Trophoblast cell (in vitro differentiated cells and primary cell): ENCODE results near the gene SEMA3C.

Experiments used
- DNase-seq, 2 donors: peaks; one replicate each; pipeline ENCODE4 v3.0.0-alpha.2; 2016
- H2AFZ ChIP-seq: 2 replicates; pipeline ENCODE4 v1.6.1; 2013; ENCODE audit warnings: low read length, moderate library complexity, mild to moderate bottlenecking; ENCODE audit not compliant: insufficient read depth, poor library complexity
- H2AK5ac ChIP-seq: 2 replicates; pipeline ENCODE4 v1.6.1; 2013; ENCODE audit warnings: mild to moderate bottlenecking, low read length
- H2BK120ac ChIP-seq: 2 replicates; pipeline ENCODE4 v1.6.1; 2013; ENCODE audit warnings: low read length, mild to moderate bottlenecking, moderate library complexity; ENCODE audit not compliant: insufficient read depth, poor library complexity
- H2BK12ac ChIP-seq: 2 replicates; pipeline ENCODE4 v1.6.1; 2013; ENCODE audit warnings: mild to moderate bottlenecking, low read length, moderate library complexity
- H2BK5ac ChIP-seq: 2 replicates; pipeline ENCODE4 v1.6.1; 2013; ENCODE audit warnings: low read length, low read depth, moderate library complexity, mild to moderate bottlenecking; ENCODE audit not compliant: poor library complexity
- H3K14ac ChIP-seq: 2 replicates; pipeline ENCODE4 v1.6.1; 2013; ENCODE audit warnings: mild to moderate bottlenecking, low read length
- H3K18ac ChIP-seq: 2 replicates; pipeline ENCODE4 v1.6.1; 2013; ENCODE audit warnings: mild to moderate bottlenecking, low read length
- H3K23ac ChIP-seq: 2 replicates; pipeline ENCODE4 v1.6.1; 2013; ENCODE audit warnings: low read length
- H3K27ac ChIP-seq: 2 replicates; pipeline ENCODE4 v1.5.1; 2013; ENCODE audit warnings: low read depth, mild to moderate bottlenecking, inconsistent platforms, low read length, moderate library complexity
- H3K27me3 ChIP-seq: 2 replicates; pipeline ENCODE4 v1.6.1; 2013; ENCODE audit warnings: inconsistent platforms, mild to moderate bottlenecking, low read length, moderate library complexity; ENCODE audit not compliant: insufficient read depth
- H3K36me3 ChIP-seq, 2 experiments: 1 replicate in 1 of 2; 2 replicates in 1 of 2; pipeline ENCODE4 v1.6.1; 2013; ENCODE audit warnings: low read length in 2 of 2, mild to moderate bottlenecking in 2 of 2, moderate library complexity in 1 of 2; ENCODE audit not compliant: insufficient read depth in 2 of 2, control insufficient read depth in 1 of 2
- H3K4ac ChIP-seq: 2 replicates; pipeline ENCODE4 v1.6.1; 2013; ENCODE audit warnings: low read depth, mild to moderate bottlenecking, low read length, moderate library complexity
- H3K4me1 ChIP-seq, 2 experiments: 1 replicate in 1 of 2; 2 replicates in 1 of 2; pipeline ENCODE4 v1.6.1; 2013; ENCODE audit warnings: low read length in 2 of 2, mild to moderate bottlenecking in 2 of 2, moderate library complexity in 1 of 2; ENCODE audit not compliant: insufficient read depth in 2 of 2, control insufficient read depth in 1 of 2
- H3K4me2 ChIP-seq: 2 replicates; pipeline ENCODE4 v1.6.1; 2013; ENCODE audit warnings: inconsistent platforms, mild to moderate bottlenecking, low read length, moderate library complexity
- H3K4me3 ChIP-seq: 2 replicates; pipeline ENCODE4 v1.5.1; 2013; ENCODE audit warnings: mild to moderate bottlenecking, low read depth, low read length, inconsistent platforms
- H3K79me1 ChIP-seq: one replicate; pipeline ENCODE4 v1.6.1; 2013; ENCODE audit warnings: low read length
- H3K79me2 ChIP-seq: 2 replicates; pipeline ENCODE4 v1.6.1; 2013; ENCODE audit warnings: low read length, mild to moderate bottlenecking; ENCODE audit not compliant: control insufficient read depth, insufficient read depth, poor library complexity
- H3K9ac ChIP-seq: 2 replicates; pipeline ENCODE4 v1.6.1; 2013; ENCODE audit warnings: mild to moderate bottlenecking, low read length
- H3K9me3 ChIP-seq: 2 replicates; pipeline ENCODE4 v1.6.1; 2013; ENCODE audit warnings: low read depth, mild to moderate bottlenecking, control low read depth, inconsistent platforms, low read length; ENCODE audit not compliant: insufficient read depth
- H4K12ac ChIP-seq: 2 replicates; pipeline ENCODE4 v1.6.1; 2013; ENCODE audit warnings: low read depth, mild to moderate bottlenecking, low read length, moderate library complexity
- H4K8ac ChIP-seq: 2 replicates; pipeline ENCODE4 v1.6.1; 2013; ENCODE audit warnings: low read depth, mild to moderate bottlenecking, low read length, moderate library complexity
- H4K91ac ChIP-seq: one replicate; pipeline ENCODE4 v1.6.1; 2013; ENCODE audit warnings: low read depth, mild to moderate bottlenecking, low read length, moderate library complexity
- WGBS: extraction: QIAGEN DNeasy Blood & Tissue Kit; methylation state at CpG from one replicate; pipeline ENCODE4 v1.1.7; 2013; ENCODE audit warnings: missing lambda C conversion rate; ENCODE audit not compliant: insufficient read length, insufficient coverage; ENCODE audit errors: extremely low coverage; 5-methylcytosine and 5-hydroxymethylcytosine counted together

SEMA3C gene

GRCh38 chr7:80869106-80869784, 49.6 kb downstream of the SEMA3C start:
- Histone ChIP-seq H2BK5ac (no peak overlapping the region), H3K27me3 (no peaks in the 10 kb centered on the region), H3K9me3 (no peaks in the 10 kb centered on the region), H3K18ac (no peak overlapping the region), H2AFZ (no peak overlapping the region), H3K9ac (no peak overlapping the region), H3K4me2 (no peak overlapping the region), H3K23ac (no peak overlapping the region), H3K14ac (no peak overlapping the region), H3K79me2 (no peaks in the 10 kb centered on the region), H2BK120ac (no peak overlapping the region), H3K27ac (no peak overlapping the region), H3K4me1 (peaks cover 0 to 3% of the 10 kb centered on the region in 2 experiments), H2AK5ac (no peak overlapping the region), H4K8ac (no peak overlapping the region), H3K79me1 (no peaks in the 10 kb centered on the region), H4K91ac (no peak overlapping the region), H3K36me3 (peaks cover 0 to 4% of the 10 kb centered on the region in 2 experiments), H3K4me3 (no peak overlapping the region), H2BK12ac (no peak overlapping the region), H4K12ac (no peak overlapping the region), H3K4ac (no peak overlapping the region)
- no CpG with 5 or more reads among the region's 4 CpGs for WGBS
- DNase-seq, result no peak

- Histone ChIP-seq H3K14ac (no peak overlapping the region), H2AK5ac (no peak overlapping the region), H3K79me1 (no peaks in the 10 kb centered on the region), H3K27ac (no peak overlapping the region), H3K4ac (no peak overlapping the region), H3K9me3 (no peaks in the 10 kb centered on the region), H3K27me3 (no peaks in the 10 kb centered on the region), H2BK5ac (no peak overlapping the region), H3K18ac (no peak overlapping the region), H2BK120ac (no peak overlapping the region), H4K91ac (no peak overlapping the region), H4K12ac (no peak overlapping the region), H3K4me3 (no peak overlapping the region), H3K79me2 (no peaks in the 10 kb centered on the region), H3K4me1 (no peaks in the 10 kb centered on the region), H3K23ac (no peak overlapping the region), H3K36me3 (peaks cover 0 to 4% of the 10 kb centered on the region in 2 experiments), H4K8ac (no peak overlapping the region), H2BK12ac (no peak overlapping the region), H3K9ac (no peak overlapping the region), H2AFZ (no peak overlapping the region), H3K4me2 (no peak overlapping the region)
- no CpG with 5 or more reads among the region's 1 CpG for WGBS
- no peak for DNase-seq
These were observed 50.3 kb downstream of the SEMA3C start for GRCh38 chr7:80868566-80868965.

- H3K18ac ChIP-seq, result no peak overlapping the region
- no peak for DNase-seq
These were observed 58.3 kb downstream of the SEMA3C start for GRCh38 chr7:80860554-80860953.

GRCh38 chr7:80859272-80859970, 59.4 kb downstream of the SEMA3C start:
- Histone ChIP-seq H3K4me2 (no peak overlapping the region), H3K18ac (no peak overlapping the region), H3K4me3 (no peak overlapping the region), H3K27ac (no peak overlapping the region), H3K36me3 (peaks cover 0 to 1% of the 10 kb centered on the region in 2 experiments), H2BK120ac (no peak overlapping the region), H3K23ac (no peak overlapping the region), H3K4ac (no peak overlapping the region), H4K12ac (no peak overlapping the region), H2AK5ac (no peak overlapping the region), H2AFZ (no peak overlapping the region), H3K9ac (no peak overlapping the region), H3K14ac (no peak overlapping the region), H3K4me1 (no peaks in the 10 kb centered on the region), H3K79me2 (no peaks in the 10 kb centered on the region), H4K91ac (no peak overlapping the region), H3K79me1 (no peaks in the 10 kb centered on the region), H2BK12ac (peak overlapping the region; percentile 4), H4K8ac (no peak overlapping the region), H2BK5ac (no peak overlapping the region), H3K9me3 (no peaks in the 10 kb centered on the region), H3K27me3 (no peaks in the 10 kb centered on the region)
- DNase-seq, result no peak
- no CpG with 5 or more reads among the region's 6 CpGs for WGBS

More at GRCh38 chr7:80860554-80860953, 58.3 kb downstream of the SEMA3C start:
- no peak overlapping the region for H2BK12ac ChIP-seq
- no peaks in the 10 kb centered on the region for H3K4me1 ChIP-seq
- no peak overlapping the region for H3K4ac ChIP-seq
- no peak overlapping the region for H2BK5ac ChIP-seq
- no peak overlapping the region for H4K12ac ChIP-seq
- no peak overlapping the region for H3K27ac ChIP-seq
- H3K14ac ChIP-seq, result no peak overlapping the region
- no peak overlapping the region for H4K8ac ChIP-seq
- H3K27me3 ChIP-seq, result no peaks in the 10 kb centered on the region
- H3K79me2 ChIP-seq, result no peaks in the 10 kb centered on the region
- no peak overlapping the region for H2AFZ ChIP-seq
- peaks cover 0 to 5% of the 10 kb centered on the region in 2 experiments for H3K36me3 ChIP-seq
- H3K9me3 ChIP-seq, result no peaks in the 10 kb centered on the region
- H4K91ac ChIP-seq, result no peak overlapping the region
- no peak overlapping the region for H3K4me2 ChIP-seq
- no peak overlapping the region for H2BK120ac ChIP-seq
- H3K23ac ChIP-seq, result no peak overlapping the region
- H3K9ac ChIP-seq, result no peak overlapping the region
- H3K79me1 ChIP-seq, result no peaks in the 10 kb centered on the region
- H3K4me3 ChIP-seq, result no peak overlapping the region
- WGBS, result no CpG with 5 or more reads among the region's 4 CpGs
- no peak overlapping the region for H2AK5ac ChIP-seq
